SU-DHL-6 (cell line): ENCODE data around the gene SUSD2.
"Not testable (repeated sequence)": the region's sequence is repeated elsewhere in the genome, so short reads cannot be mapped to it uniquely, and the experiment has no call there.

Source experiments
- CTCF ChIP-seq: fragments of 200-600 bp; sonication (generic); IDR thresholded peaks from one replicate; pipeline ENCODE4 v1.5.1; 2017; ENCODE audit warnings: antibody characterized with exemption, mild to moderate bottlenecking, low read length, moderate library complexity; ENCODE audit not compliant: insufficient read depth, poor library complexity, severe bottlenecking
- EZH2phosphoT487 ChIP-seq: fragments of 200-600 bp; sonication (generic), shearing (Covaris generic); conservative IDR thresholded peaks from 2 replicates; pipeline ENCODE4 v1.6.1; 2018; ENCODE audit warnings: mild to moderate bottlenecking, antibody characterized with exemption, low read length, moderate library complexity, mixed read lengths

- TF ChIP-seq CTCF, EZH2phosphoT487: not testable (repeated sequence)
These were observed 1.6 kb downstream of the SUSD2 start for GRCh38 chr22:24182900-24183246.
